Hepatocyte (in vitro differentiated cells): Measurements from ENCODE around the gene SLC30A1.

ENCODE experiments used
- CTCF ChIP-seq: fragments of 200-600 bp; sonication (generic); IDR thresholded peaks from 2 replicates; pipeline ENCODE4 v1.5.1; 2016; ENCODE audit warnings: antibody characterized with exemption, mild to moderate bottlenecking; ENCODE audit not compliant: poor library complexity
- EZH2 ChIP-seq: fragments of 200-600 bp; sonication (generic); IDR thresholded peaks from 2 replicates; pipeline ENCODE4 v1.6.1; 2016; ENCODE audit warnings: antibody characterized with exemption, mild to moderate bottlenecking, borderline replicate concordance
- EZH2phosphoT487 ChIP-seq: fragments of 200-600 bp; sonication (generic); IDR thresholded peaks from one replicate; pipeline ENCODE4 v1.6.1; 2018; ENCODE audit warnings: antibody characterized with exemption, mild to moderate bottlenecking, low read depth, moderate library complexity; ENCODE audit not compliant: unreplicated experiment, severe bottlenecking

DNA sequence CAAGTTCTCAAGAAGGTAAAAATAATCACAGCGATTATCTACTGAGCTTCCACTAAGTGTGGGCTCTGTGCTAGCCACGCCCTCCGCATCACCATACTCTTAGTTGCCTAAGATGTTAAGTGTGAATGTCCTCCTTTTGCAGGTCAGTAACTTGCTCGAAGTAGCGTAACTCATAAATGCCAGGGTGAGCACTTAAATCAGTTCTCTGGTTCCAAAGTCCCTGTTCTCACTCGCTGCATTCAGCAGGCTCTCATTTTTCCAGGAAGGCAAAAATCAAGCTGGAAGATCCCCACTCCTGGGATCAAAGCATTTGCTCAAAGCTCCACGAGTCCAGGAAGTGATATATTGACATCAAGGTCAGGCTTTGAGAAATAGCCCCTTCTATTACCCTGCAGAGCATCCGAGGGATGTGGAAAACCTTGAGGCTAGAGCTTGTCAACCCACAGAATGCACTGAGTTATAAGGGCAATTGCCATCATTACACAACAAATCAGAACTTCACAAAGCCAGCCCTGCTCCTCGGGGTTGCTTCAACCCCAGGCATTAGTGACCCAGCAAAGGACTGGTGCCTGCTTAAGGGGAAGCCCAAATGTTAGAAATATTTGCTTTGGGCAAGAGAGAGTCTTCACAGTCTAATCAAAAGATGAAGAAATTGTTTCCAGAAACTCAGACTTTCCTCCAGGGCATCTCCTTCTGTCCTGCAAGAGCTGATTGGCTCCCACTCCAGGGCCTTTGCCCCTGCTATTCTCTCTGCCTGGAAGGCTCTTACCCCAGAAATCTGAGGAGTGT, 19.5 kb downstream of the SLC30A1 start:
- TF ChIP-seq CTCF (no peak), EZH2 (no peak), EZH2phosphoT487 (no peak)
